ENCODE measurements around the gene CTXN1.

GRCh38 chr19:7953060-7953459 is 27.1 kb upstream of the CTXN1 start:
- TF ChIP-seq CTCF (IDR thresholded peaks at IDR 0.05) = no peak
- no peak for TF ChIP-seq EZH2 (IDR thresholded peaks at IDR 0.05; ENCODE audit: borderline replicate concordance, insufficient read depth, low read depth, low read length, poor library complexity, severe bottlenecking)
